Measurements from ENCODE around the gene EPHB2.
"Not testable (repeated sequence)": the region's sequence is repeated elsewhere in the genome, so short reads cannot be mapped to it uniquely, and the experiment has no call there.

Gene EPHB2

GRCh38 chr1:22691031-22691753 is 19.4 kb upstream of the EPHB2 start:
- no peak for DNase-seq

- DNase-seq: no peak
Observed at GRCh38 chr1:22694172-22694571, 16.5 kb upstream of the EPHB2 start.

GRCh38 chr1:22696610-22697009 is 14.0 kb upstream of the EPHB2 start:
- DNase-seq: no peak

GRCh38 chr1:22697980-22698379 is 12.7 kb upstream of the EPHB2 start:
- no peak for DNase-seq

GRCh38 chr1:22699681-22700520 is 10.7 kb upstream of the EPHB2 start:
- DNase-seq: no peak

GRCh38 chr1:22702296-22703085 is 8.1 kb upstream of the EPHB2 start:
- DNase-seq: no peak

GRCh38 chr1:22704440-22705067 is 6.1 kb upstream of the EPHB2 start:
- peak; percentile 87 for DNase-seq

- no peak for DNase-seq
Observed at GRCh38 chr1:22705586-22705985, 5.1 kb upstream of the EPHB2 start.

- not testable (repeated sequence) for DNase-seq
Observed at GRCh38 chr1:22706100-22706499, 4.5 kb upstream of the EPHB2 start.

- DNase-seq: no peak
Observed at GRCh38 chr1:22708777-22709176, 1.9 kb upstream of the EPHB2 start.

GRCh38 chr1:22709227-22709626 is 1.4 kb upstream of the EPHB2 start:
- DNase-seq: no peak

GRCh38 chr1:22709891-22710700 is 543 bp upstream of the EPHB2 start:
- DNase-seq: peak; percentile 58

GRCh38 chr1:22711071-22711470 is 432 bp downstream of the EPHB2 start:
- DNase-seq: no peak

GRCh38 chr1:22711591-22712501 is 1.2 kb downstream of the EPHB2 start:
- no peak for DNase-seq

GRCh38 chr1:22712502-22713271 is 2.0 kb downstream of the EPHB2 start:
- peak; percentile 59 for DNase-seq

GRCh38 chr1:22714455-22714854 is 3.8 kb downstream of the EPHB2 start:
- DNase-seq: no peak

GRCh38 chr1:22717037-22717760 is 6.6 kb downstream of the EPHB2 start:
- no peak for DNase-seq

GRCh38 chr1:22721122-22721873 is 10.7 kb downstream of the EPHB2 start:
- no peak for DNase-seq
